ENCODE data around the gene NEIL1.
A peak's percentile ranks its signal among the peaks of the same experiment; 100 is the strongest.

NEIL1 gene

GRCh38 chr15:75357976-75358673 is 11.3 kb downstream of the NEIL1 start:
- no peak for DNase-seq

- no peak for DNase-seq
Measured at GRCh38 chr15:75358771-75359536, 12.1 kb downstream of the NEIL1 start.

GRCh38 chr15:75359537-75360250 is 12.9 kb downstream of the NEIL1 start:
- no peak for DNase-seq

- no peak for DNase-seq
Measured at GRCh38 chr15:75360391-75360790, 13.6 kb downstream of the NEIL1 start.

- DNase-seq = no peak
Measured at GRCh38 chr15:75360856-75361255, 14.0 kb downstream of the NEIL1 start.

- no peak for DNase-seq
Measured at GRCh38 chr15:75361361-75361988, 14.6 kb downstream of the NEIL1 start.

- DNase-seq = no peak
Measured at GRCh38 chr15:75361989-75362641, 15.3 kb downstream of the NEIL1 start.

GRCh38 chr15:75362642-75363249 is 15.9 kb downstream of the NEIL1 start:
- DNase-seq = no peak

- no peak for DNase-seq
Measured at GRCh38 chr15:75363786-75364185, 16.9 kb downstream of the NEIL1 start.

GRCh38 chr15:75364881-75365280 is 18.0 kb downstream of the NEIL1 start:
- DNase-seq = no peak

- DNase-seq = no peak
Measured at GRCh38 chr15:75366163-75366562, 19.3 kb downstream of the NEIL1 start.

GRCh38 chr15:75367006-75367405 is 20.2 kb downstream of the NEIL1 start:
- no peak for DNase-seq

GRCh38 chr15:75367406-75367912 is 20.6 kb downstream of the NEIL1 start:
- DNase-seq = no peak

- DNase-seq = peak; percentile 86
Measured at GRCh38 chr15:75367913-75368688, 21.3 kb downstream of the NEIL1 start, which contains the start of gene MAN2C1. TSS of gene MAN2C1 (minus strand) at chr15:75368607. CDS start at chr15:75368583, 24 bp downstream.

- DNase-seq = no peak
Measured at GRCh38 chr15:75368689-75369239, 21.9 kb downstream of the NEIL1 start.

GRCh38 chr15:75369897-75370581 is 23.2 kb downstream of the NEIL1 start:
- DNase-seq = no peak

- DNase-seq = no peak
Measured at GRCh38 chr15:75371486-75371885, 24.6 kb downstream of the NEIL1 start.

- DNase-seq = no peak
Measured at GRCh38 chr15:75371901-75372688, 25.3 kb downstream of the NEIL1 start.

GRCh38 chr15:75380773-75381172 is 33.9 kb downstream of the NEIL1 start:
- DNase-seq = no peak
